Measurements from ENCODE around the gene BNIP3.

DNA sequence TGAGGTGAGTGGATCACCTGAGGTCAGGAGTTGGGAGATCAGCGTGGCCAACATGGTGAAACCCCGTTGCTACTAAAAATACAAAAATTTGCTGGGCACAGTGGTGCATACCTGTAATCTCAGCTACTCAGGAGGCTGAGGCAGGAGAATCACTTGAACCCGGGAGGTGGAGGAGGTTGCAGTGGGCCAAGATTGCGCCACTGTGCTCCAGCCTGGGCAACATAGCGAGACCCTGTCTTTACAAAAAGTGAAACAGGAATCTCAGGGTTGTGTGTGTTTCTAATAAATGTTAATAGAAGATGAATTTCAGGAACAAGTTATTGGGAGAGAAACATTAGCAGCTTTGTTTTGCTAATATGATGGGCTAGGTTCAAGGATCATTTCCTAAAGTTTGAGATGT lies 61.0 kb downstream of the BNIP3 start:
- TF ChIP-seq YY1 (IDR thresholded peaks at IDR 0.05; ENCODE audit: low read depth) = no peak
- TF ChIP-seq REST (IDR thresholded peaks at IDR 0.05; ENCODE audit: low read depth) = no peak
- TF ChIP-seq EP300 (IDR thresholded peaks at IDR 0.05; ENCODE audit: borderline replicate concordance) = no peak
- TF ChIP-seq TAF1 (IDR thresholded peaks at IDR 0.05; ENCODE audit: low read depth) = no peak
- TF ChIP-seq, protein P1, sequence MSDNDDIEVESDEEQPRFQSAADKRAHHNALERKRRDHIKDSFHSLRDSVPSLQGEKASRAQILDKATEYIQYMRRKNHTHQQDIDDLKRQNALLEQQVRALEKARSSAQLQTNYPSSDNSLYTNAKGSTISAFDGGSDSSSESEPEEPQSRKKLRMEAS (IDR thresholded peaks at IDR 0.05) = no peak
